ENCODE results near the gene LRCH1.

The LRCH1 gene

GRCh38 chr13:46592385-46592784 is 39.4 kb downstream of the LRCH1 start:
- no peak for DNase-seq (ENCODE audit: low read depth in 2 of 2)

GRCh38 chr13:46593398-46593797 is 40.4 kb downstream of the LRCH1 start:
- peak; percentile 12 to 22 for DNase-seq (ENCODE audit: low read depth in 2 of 2)

- no peak for DNase-seq (ENCODE audit: low read depth in 2 of 2)
Measured at GRCh38 chr13:46594374-46595078, 41.6 kb downstream of the LRCH1 start.

- no peak for DNase-seq (ENCODE audit: low read depth in 2 of 2)
Measured at GRCh38 chr13:46595136-46595884, 42.3 kb downstream of the LRCH1 start.

- DNase-seq (ENCODE audit: low read depth in 2 of 2), result no peak
Measured at GRCh38 chr13:46595885-46596275, 42.9 kb downstream of the LRCH1 start.

GRCh38 chr13:46596466-46596865 is 43.5 kb downstream of the LRCH1 start:
- DNase-seq (ENCODE audit: low read depth in 2 of 2), result no peak

- DNase-seq (ENCODE audit: low read depth in 2 of 2), result no peak
Measured at GRCh38 chr13:46598140-46598819, 45.3 kb downstream of the LRCH1 start.

GRCh38 chr13:46598820-46599180 is 45.8 kb downstream of the LRCH1 start:
- DNase-seq (ENCODE audit: low read depth in 2 of 2), result no peak

GRCh38 chr13:46600943-46601311 is 48.0 kb downstream of the LRCH1 start:
- DNase-seq (ENCODE audit: low read depth in 2 of 2), result no peak

GRCh38 chr13:46602531-46602930 is 49.6 kb downstream of the LRCH1 start:
- DNase-seq (ENCODE audit: low read depth in 2 of 2), result no peak

- DNase-seq (ENCODE audit: low read depth in 2 of 2), result no peak
Measured at GRCh38 chr13:46603165-46603603, 50.2 kb downstream of the LRCH1 start.

- no peak for DNase-seq (ENCODE audit: low read depth in 2 of 2)
Measured at GRCh38 chr13:46604226-46604990, 51.4 kb downstream of the LRCH1 start.

- no peak for DNase-seq (ENCODE audit: low read depth in 2 of 2)
Measured at GRCh38 chr13:46605076-46605824, 52.3 kb downstream of the LRCH1 start.

- no peak for DNase-seq (ENCODE audit: low read depth in 2 of 2)
Measured at GRCh38 chr13:46605825-46606554, 53.0 kb downstream of the LRCH1 start.

- DNase-seq (ENCODE audit: low read depth in 2 of 2), result no peak
Measured at GRCh38 chr13:46606970-46607369, 54.0 kb downstream of the LRCH1 start.

GRCh38 chr13:46607768-46608564 is 55.0 kb downstream of the LRCH1 start:
- DNase-seq (ENCODE audit: low read depth in 2 of 2), result no peak

GRCh38 chr13:46609052-46609451 is 56.1 kb downstream of the LRCH1 start:
- DNase-seq (ENCODE audit: low read depth in 2 of 2), result no peak

GRCh38 chr13:46609726-46610125 is 56.8 kb downstream of the LRCH1 start:
- no peak for DNase-seq (ENCODE audit: low read depth in 2 of 2)

GRCh38 chr13:46612267-46612666 is 59.3 kb downstream of the LRCH1 start:
- no peak for DNase-seq (ENCODE audit: low read depth in 2 of 2)

Measured in stimulated activated CD8-positive, alpha-beta memory T cell treated with anti-CD3 and anti-CD28 coated beads, Interleukin-7, amount 100 ng/mL, for 4 hours (primary cell).